HEK293T (cell line): ENCODE data around the gene LAMA5.

ENCODE experiments used
- CTCF ChIA-PET: fragments of 350-600 bp; formaldehyde crosslinking; extraction: SDS; loops from one replicate; lab custom pipeline; 2021; ENCODE audit warnings: antibody characterized with exemption, inconsistent platforms; lab: Yijun Ruan, JAX
- POLR2A ChIA-PET: fragments of 350-600 bp; formaldehyde crosslinking; extraction: SDS; loops from one replicate; lab custom pipeline; 2020; ENCODE audit warnings: antibody characterized with exemption, inconsistent platforms; lab: Yijun Ruan, JAX
- DNase-seq: peaks from one replicate; pipeline ENCODE4 v3.0.0; 2012; ENCODE audit warnings: mixed read lengths; ENCODE audit errors: extremely low spot score
- ARNT ChIP-seq: fragments of 450-650 bp; IDR thresholded peaks from 2 replicates; pipeline ENCODE4 v1.6.1; 2017; ENCODE audit warnings: mild to moderate bottlenecking
- BHLHE40 ChIP-seq: fragments of 450-650 bp; IDR thresholded peaks from 2 replicates; pipeline ENCODE4 v1.6.1; 2016; ENCODE audit warnings: mild to moderate bottlenecking, moderate library complexity, borderline replicate concordance
- CTBP1 ChIP-seq: fragments of 450-650 bp; IDR thresholded peaks from 2 replicates; pipeline ENCODE4 v1.6.1; 2016; ENCODE audit warnings: borderline replicate concordance
- ELF4 ChIP-seq: fragments of 450-650 bp; IDR thresholded peaks from 2 replicates; pipeline ENCODE4 v1.6.1; 2017; ENCODE audit warnings: antibody characterized with exemption
- FOXA1 ChIP-seq: fragments of 450-650 bp; IDR thresholded peaks from 2 replicates; pipeline ENCODE4 v1.6.1; 2016; ENCODE audit warnings: mild to moderate bottlenecking
- FOXK2 ChIP-seq: fragments of 450-650 bp; IDR thresholded peaks from 2 replicates; pipeline ENCODE4 v1.6.1; 2016; ENCODE audit warnings: mild to moderate bottlenecking
- FOXM1 ChIP-seq: fragments of 450-650 bp; IDR thresholded peaks from 2 replicates; pipeline ENCODE4 v1.6.1; 2017; ENCODE audit warnings: mild to moderate bottlenecking, borderline replicate concordance
- HDGF ChIP-seq: fragments of 450-650 bp; IDR thresholded peaks from 2 replicates; pipeline ENCODE4 v1.6.1; 2017; ENCODE audit warnings: antibody characterized with exemption, borderline replicate concordance
- L3MBTL2 ChIP-seq: fragments of 450-650 bp; conservative IDR thresholded peaks from 2 replicates; pipeline ENCODE4 v1.6.1; 2016; ENCODE audit warnings: mild to moderate bottlenecking
- LEF1 ChIP-seq: fragments of 450-650 bp; IDR thresholded peaks from 2 replicates; pipeline ENCODE4 v1.6.1; 2017; ENCODE audit warnings: mild to moderate bottlenecking, borderline replicate concordance
- NFRKB ChIP-seq: fragments of 450-650 bp; IDR thresholded peaks from 2 replicates; pipeline ENCODE4 v1.6.1; 2016; ENCODE audit warnings: mild to moderate bottlenecking, moderate library complexity
- PKNOX1 ChIP-seq: fragments of 450-650 bp; IDR thresholded peaks from 2 replicates; pipeline ENCODE4 v1.6.1; 2016
- SP1 ChIP-seq: fragments of 450-650 bp; IDR thresholded peaks from 2 replicates; pipeline ENCODE4 v1.6.1; 2017
- SUZ12 ChIP-seq: fragments of 450-650 bp; IDR thresholded peaks from 2 replicates; pipeline ENCODE4 v1.6.1; 2016; ENCODE audit warnings: mild to moderate bottlenecking
- TARDBP ChIP-seq: fragments of 450-650 bp; IDR thresholded peaks from 2 replicates; pipeline ENCODE4 v1.6.1; 2016
- ZNF384 ChIP-seq: fragments of 450-650 bp; IDR thresholded peaks from 2 replicates; pipeline ENCODE4 v1.6.1; 2016

The LAMA5 gene

GRCh38 chr20:62323146-62323979 is 43.7 kb downstream of the LAMA5 start:
- ChIA-PET CTCF (no interaction called here), POLR2A (no interaction called here)
- TF ChIP-seq ELF4 (no peak), HDGF (no peak), ARNT (no peak), NFRKB (no peak), LEF1 (no peak), SUZ12 (no peak), SP1 (no peak), CTBP1 (no peak), ZNF384 (no peak), L3MBTL2 (no peak), FOXA1 (no peak), BHLHE40 (no peak)
- DNase-seq, result no peak

- TF ChIP-seq SUZ12, result no peak
- no peak for TF ChIP-seq L3MBTL2
- no peak for TF ChIP-seq FOXM1
- no peak for TF ChIP-seq HDGF
- TF ChIP-seq BHLHE40, result no peak
- TF ChIP-seq NFRKB, result no peak
- no peak for TF ChIP-seq PKNOX1
- no peak for TF ChIP-seq SP1
- TF ChIP-seq ZNF384, result no peak
- TF ChIP-seq TARDBP, result no peak
- TF ChIP-seq ARNT, result no peak
- no peak for TF ChIP-seq LEF1
- TF ChIP-seq FOXK2, result no peak
- TF ChIP-seq CTBP1, result no peak
- TF ChIP-seq ELF4, result no peak
- ChIA-PET POLR2A (no interaction called here), CTCF (no interaction called here)
- no peak for DNase-seq
Measured at GRCh38 chr20:62322492-62323041, 44.5 kb downstream of the LAMA5 start.

GRCh38 chr20:62321975-62322374 is 45.1 kb downstream of the LAMA5 start:
- ChIA-PET CTCF (interaction anchor here (0.6 kb wide), 1 partner anchor 16 kb away, joined by 3 read pairs; no protein-coding TSS in a partner anchor), POLR2A (no interaction called here)
- TF ChIP-seq L3MBTL2 (no peak), FOXA1 (no peak)
- DNase-seq, result no peak

GRCh38 chr20:62321521-62321948 is 45.6 kb downstream of the LAMA5 start:
- ChIA-PET POLR2A (no interaction called here), CTCF (interaction anchor here (0.6 kb wide), 1 partner anchor 15 kb away, joined by 3 read pairs; no protein-coding TSS in a partner anchor)
- DNase-seq, result peak; percentile 59
- TF ChIP-seq HDGF (no peak), ELF4 (no peak), NFRKB (no peak), BHLHE40 (no peak), SP1 (no peak), FOXK2 (no peak), CTBP1 (no peak), LEF1 (no peak), ZNF384 (no peak)

GRCh38 chr20:62320581-62321354 is 46.3 kb downstream of the LAMA5 start:
- TF ChIP-seq SP1, result no peak
- TF ChIP-seq SUZ12, result no peak
- TF ChIP-seq HDGF, result no peak
- no peak for TF ChIP-seq FOXA1
- no peak for TF ChIP-seq L3MBTL2
- no peak for TF ChIP-seq TARDBP
- peak; percentile 56 for DNase-seq
- ChIA-PET POLR2A (no interaction called here), CTCF (no interaction called here)

GRCh38 chr20:62319346-62319909 is 47.7 kb downstream of the LAMA5 start:
- TF ChIP-seq SP1 (no peak), LEF1 (no peak), HDGF (no peak), FOXK2 (no peak), ELF4 (no peak), TARDBP (no peak), CTBP1 (no peak), SUZ12 (no peak), ARNT (no peak), FOXA1 (no peak), ZNF384 (no peak), PKNOX1 (no peak), FOXM1 (no peak), L3MBTL2 (no peak)
- POLR2A ChIA-PET, result no interaction called here
- CTCF ChIA-PET, result no interaction called here
- DNase-seq, result no peak
